Thyroid gland (tissue), 4 donors: Measurements from ENCODE around the gene DICER1. TPM values are rescaled to one million over a fixed set of nuclear protein-coding genes. Genes with fewer than 3 reads are reported as not detected.

Experiments used
- DNase-seq, 2 donors: peaks; one replicate each; pipeline ENCODE4 v3.0.0-alpha.2; 2019
- H3K27ac ChIP-seq, 3 donors: fragments of 200-600 bp; sonication (generic); 1 replicate in 2 of 3; 2 replicates in 1 of 3; pipeline ENCODE4 v1.5.1; 2016 to 2019; ENCODE audit warnings: mild to moderate bottlenecking in 1 of 3, moderate library complexity in 1 of 3
- H3K27me3 ChIP-seq: fragments of 200-600 bp; sonication (generic); one replicate; pipeline ENCODE4 v1.5.1; 2019
- H3K36me3 ChIP-seq, 2 donors: fragments of 200-600 bp; sonication (generic); one replicate each; pipeline ENCODE4 v1.5.1; 2016 to 2019
- H3K4me1 ChIP-seq, 2 donors: fragments of 200-600 bp; sonication (generic); one replicate each; pipeline ENCODE4 v1.5.1; 2017 to 2019
- H3K4me3 ChIP-seq, 3 donors: fragments of 200-600 bp; sonication (generic); replicated peaks in 1 of 3; 1 replicate in 2 of 3; 2 replicates in 1 of 3; pipeline ENCODE4 v1.5.1; 2016; ENCODE audit warnings: mild to moderate bottlenecking in 1 of 3
- H3K9me3 ChIP-seq: fragments of 200-600 bp; sonication (generic); one replicate; pipeline ENCODE4 v1.5.1; 2017
- POLR2A ChIP-seq, 2 donors: fragments of 450-650 bp; IDR thresholded peaks; one replicate each; pipeline ENCODE4 v1.6.1; 2017; ENCODE audit warnings: antibody characterized with exemption in 2 of 2, mild to moderate bottlenecking in 2 of 2, moderate library complexity in 1 of 2
- WGBS, 2 donors: methylation state at CpG; one replicate each; pipeline ENCODE4 v1.1.5; 2017; 5-methylcytosine and 5-hydroxymethylcytosine counted together
- intact Hi-C: fragments of 100-400 bp; cut with DNase I; formaldehyde crosslinking; loops from one replicate; pipeline ENCODE4 v1.15.1; 2023
- total RNA-seq, 4 donors: library from RNA; depleted of rRNA; stranded (reverse); fragments of >200 nt; gene quantifications; one replicate each; pipeline ENCODE4 v1.2.3, GENCODE V29; 2016
- TF ChIP-seq, protein P1 (sequence below), 6 experiments: fragments of 200-600 bp in 3 of 6; fragments of 450-650 bp in 3 of 6; sonication (generic) in 3 of 6; IDR thresholded peaks; one replicate each; pipeline ENCODE4 v1.5.1; 2016 to 2019; ENCODE audit warnings: antibody characterized with exemption in 6 of 6, mild to moderate bottlenecking in 2 of 6, inconsistent platforms in 1 of 6, moderate library complexity in 1 of 6

DICER1 gene
- total RNA-seq, 4 donors from 2014 or later, result 66.5 to 96.8 (median 78.8) TPM

DNA sequence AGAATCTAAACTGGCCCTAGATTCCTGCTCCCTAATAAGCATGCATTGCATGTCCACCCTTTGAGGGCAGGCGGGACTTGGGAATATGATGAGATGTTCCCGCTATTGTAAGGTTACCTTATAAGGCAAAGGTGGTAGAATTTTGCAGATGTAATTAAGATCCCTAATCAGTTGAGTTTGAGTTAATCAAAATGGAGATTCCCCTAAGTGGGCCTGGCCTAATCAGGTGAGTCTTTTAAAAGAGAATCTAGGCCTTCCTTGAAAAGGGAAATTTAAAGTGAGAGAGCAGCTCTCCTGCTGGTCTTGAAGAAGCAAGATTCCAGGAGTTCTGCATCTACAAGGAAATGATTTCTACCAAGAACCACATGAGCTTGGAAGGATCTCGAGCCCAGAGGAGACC lies 83.4 kb downstream of the DICER1 start:
- peaks cover 9% of the 10 kb centered on the region for H3K27me3 ChIP-seq
- DNase-seq, result no peak
- TF ChIP-seq, protein P1, sequence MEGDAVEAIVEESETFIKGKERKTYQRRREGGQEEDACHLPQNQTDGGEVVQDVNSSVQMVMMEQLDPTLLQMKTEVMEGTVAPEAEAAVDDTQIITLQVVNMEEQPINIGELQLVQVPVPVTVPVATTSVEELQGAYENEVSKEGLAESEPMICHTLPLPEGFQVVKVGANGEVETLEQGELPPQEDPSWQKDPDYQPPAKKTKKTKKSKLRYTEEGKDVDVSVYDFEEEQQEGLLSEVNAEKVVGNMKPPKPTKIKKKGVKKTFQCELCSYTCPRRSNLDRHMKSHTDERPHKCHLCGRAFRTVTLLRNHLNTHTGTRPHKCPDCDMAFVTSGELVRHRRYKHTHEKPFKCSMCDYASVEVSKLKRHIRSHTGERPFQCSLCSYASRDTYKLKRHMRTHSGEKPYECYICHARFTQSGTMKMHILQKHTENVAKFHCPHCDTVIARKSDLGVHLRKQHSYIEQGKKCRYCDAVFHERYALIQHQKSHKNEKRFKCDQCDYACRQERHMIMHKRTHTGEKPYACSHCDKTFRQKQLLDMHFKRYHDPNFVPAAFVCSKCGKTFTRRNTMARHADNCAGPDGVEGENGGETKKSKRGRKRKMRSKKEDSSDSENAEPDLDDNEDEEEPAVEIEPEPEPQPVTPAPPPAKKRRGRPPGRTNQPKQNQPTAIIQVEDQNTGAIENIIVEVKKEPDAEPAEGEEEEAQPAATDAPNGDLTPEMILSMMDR (IDR thresholded peaks at IDR 0.05), result no peak
- TF ChIP-seq POLR2A (IDR thresholded peaks at IDR 0.05), result no peak
- H3K36me3 ChIP-seq, result no peaks in the 10 kb centered on the region
- H3K4me1 ChIP-seq, result peaks cover 0 to 3% of the 10 kb centered on the region in 2 donors
- no peak overlapping the region for H3K27ac ChIP-seq
- H3K4me3 ChIP-seq, result no peak overlapping the region
- H3K9me3 ChIP-seq, result no peaks in the 10 kb centered on the region
- WGBS, 2 donors, result 89 to 97% methylated on average over 3 of the region's 3 CpGs
- intact Hi-C loops, result no loop called here

DNA sequence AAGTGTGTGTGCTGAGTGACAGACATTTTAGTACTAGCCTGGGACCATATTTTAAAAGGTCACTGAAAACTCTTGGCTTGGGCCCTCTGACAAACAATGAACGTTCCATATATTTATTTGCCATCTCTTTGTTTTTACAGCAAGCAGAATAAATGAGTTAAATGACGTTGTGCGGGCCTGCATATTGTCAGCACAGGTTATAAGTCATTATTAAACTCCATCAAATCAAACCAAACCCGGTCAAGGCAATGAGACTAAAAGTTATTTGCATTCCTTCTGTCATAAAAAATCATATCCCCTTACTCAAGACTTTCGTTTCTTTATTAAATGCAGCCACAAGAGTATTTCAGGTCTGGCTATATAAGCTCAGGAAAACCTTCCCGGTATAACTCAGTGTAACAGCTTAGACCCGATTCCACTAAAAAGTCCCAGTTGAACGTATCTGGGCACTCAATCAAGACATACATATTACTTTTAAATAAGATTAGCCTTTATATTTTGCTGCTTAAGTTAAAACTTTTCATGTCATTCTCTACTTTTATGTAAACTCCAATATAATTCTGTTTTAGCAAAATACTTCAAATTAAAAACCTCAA lies 84.9 kb downstream of the DICER1 start:
- H3K4me3 ChIP-seq, result no peak overlapping the region
- WGBS, 2 donors, result 82 to 87% methylated on average over 8 of the region's 8 CpGs
- peaks cover 9% of the 10 kb centered on the region for H3K27me3 ChIP-seq
- H3K27ac ChIP-seq, result no peak overlapping the region
- intact Hi-C loops, result no loop called here
- H3K36me3 ChIP-seq, result no peaks in the 10 kb centered on the region
- no peaks in the 10 kb centered on the region for H3K9me3 ChIP-seq
- no peak for DNase-seq
- H3K4me1 ChIP-seq, result peaks cover 0 to 2% of the 10 kb centered on the region in 2 donors
- TF ChIP-seq POLR2A (IDR thresholded peaks at IDR 0.05), result no peak
- TF ChIP-seq, protein P1 (IDR thresholded peaks at IDR 0.05), result no peak

DNA sequence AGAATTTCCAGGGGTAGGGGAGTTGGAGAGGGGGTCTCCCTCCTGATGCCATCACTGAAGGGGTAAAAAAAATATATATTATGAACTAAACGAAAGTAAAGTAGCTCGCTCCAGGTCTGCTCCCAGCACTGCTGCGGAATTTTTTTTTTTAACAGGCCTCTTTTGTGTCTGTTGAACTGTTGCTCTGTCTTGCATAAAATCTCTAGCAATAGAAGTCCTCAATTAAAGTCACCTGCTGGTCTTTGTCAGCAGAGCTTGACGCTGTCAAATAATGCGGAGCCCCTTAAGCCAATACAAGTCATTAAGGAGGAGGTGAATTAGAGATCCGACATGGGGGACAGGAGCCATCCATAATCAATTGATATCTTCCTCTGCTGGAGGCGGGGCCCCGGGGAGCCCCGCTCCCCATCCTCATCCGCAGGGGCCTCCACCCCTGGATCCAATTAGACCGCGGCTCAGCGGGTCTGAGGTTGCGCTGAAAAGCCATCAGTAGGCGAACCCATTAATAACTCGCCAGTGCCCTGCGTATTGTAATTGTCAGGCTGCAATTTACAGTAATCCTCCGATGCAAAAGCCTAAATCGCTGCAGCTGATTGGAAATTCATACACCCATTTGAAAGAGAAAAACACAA lies 85.6 kb downstream of the DICER1 start:
- 69 to 72% methylated on average over 19 of the region's 19 CpGs for WGBS, 2 donors
- Histone ChIP-seq H3K9me3 (no peaks in the 10 kb centered on the region), H3K27ac (no peak overlapping the region), H3K4me1 (no peaks in the 10 kb centered on the region), H3K27me3 (peaks cover 9% of the 10 kb centered on the region), H3K4me3 (no peak overlapping the region), H3K36me3 (no peaks in the 10 kb centered on the region)
- intact Hi-C loops, result no loop called here
- TF ChIP-seq, protein P1 (IDR thresholded peaks at IDR 0.05), result no peak
- TF ChIP-seq POLR2A (IDR thresholded peaks at IDR 0.05), result no peak
- DNase-seq, result no peak

DNA sequence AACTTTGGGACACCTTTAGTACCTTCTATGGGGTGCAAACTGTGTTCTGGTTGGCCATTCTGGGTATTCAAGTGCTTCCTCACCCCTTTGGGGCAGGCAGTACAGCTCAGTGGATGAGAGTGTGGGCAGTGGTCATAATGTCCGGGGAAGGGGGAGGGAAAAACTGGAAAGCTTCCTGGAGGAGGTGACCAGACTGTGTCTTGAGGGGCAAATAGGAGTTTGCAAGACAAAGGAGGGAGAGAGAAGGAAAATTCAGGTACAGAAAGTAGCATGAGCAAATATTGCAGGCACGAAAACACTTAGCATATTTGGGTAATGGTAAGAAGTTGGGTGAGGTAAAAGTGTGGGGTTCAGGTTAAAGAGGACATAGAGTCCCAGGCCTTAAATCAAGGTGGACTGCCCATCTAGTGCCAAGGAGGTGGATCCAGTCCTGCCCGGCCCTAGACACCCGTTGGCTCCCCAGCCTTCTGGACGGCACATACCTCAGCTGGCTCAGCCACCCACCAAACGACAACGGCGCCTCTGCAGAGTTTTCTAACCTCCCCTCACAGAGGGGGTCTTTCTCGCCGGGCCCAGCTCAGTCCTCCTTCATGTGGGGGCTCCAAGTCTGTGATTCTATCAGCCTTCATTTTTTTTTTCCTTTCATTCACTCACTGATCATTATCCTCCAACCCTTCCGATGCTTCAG lies 86.4 kb downstream of the DICER1 start:
- peaks cover 9% of the 10 kb centered on the region for H3K27me3 ChIP-seq
- TF ChIP-seq, protein P1 (IDR thresholded peaks at IDR 0.05), result no peak
- no peak for TF ChIP-seq POLR2A (IDR thresholded peaks at IDR 0.05)
- no peaks in the 10 kb centered on the region for H3K4me1 ChIP-seq
- no peak overlapping the region for H3K27ac ChIP-seq
- intact Hi-C loops, result no loop called here
- DNase-seq, result no peak
- no peaks in the 10 kb centered on the region for H3K9me3 ChIP-seq
- no peaks in the 10 kb centered on the region for H3K36me3 ChIP-seq
- H3K4me3 ChIP-seq, result no peak overlapping the region
- WGBS, 2 donors, result 80 to 83% methylated on average over 11 of the region's 11 CpGs

DNA sequence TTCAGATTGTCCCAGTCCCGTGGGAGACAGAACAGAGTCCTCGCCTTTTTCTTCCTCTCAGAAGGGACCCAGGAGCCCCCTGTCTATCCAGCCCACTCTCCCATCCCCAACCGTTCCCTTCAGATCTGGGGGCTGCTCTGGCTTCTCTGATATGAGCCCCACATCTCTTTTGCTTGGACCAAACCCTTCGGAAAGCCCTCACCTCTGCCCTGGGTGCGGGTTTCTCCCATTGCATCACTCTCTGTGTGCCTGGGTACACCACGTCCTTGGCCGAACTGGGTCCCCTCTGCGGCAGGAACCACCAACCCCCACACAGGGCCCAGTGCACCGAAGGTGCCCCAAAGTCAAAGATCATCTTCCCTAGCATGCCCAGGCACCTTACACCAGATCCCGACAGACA lies 87.8 kb downstream of the DICER1 start:
- DNase-seq, result no peak
- no peaks in the 10 kb centered on the region for H3K9me3 ChIP-seq
- WGBS, 2 donors, result 90 to 95% methylated on average over 10 of the region's 10 CpGs
- no peaks in the 10 kb centered on the region for H3K4me1 ChIP-seq
- intact Hi-C loops, result no loop called here
- H3K27me3 ChIP-seq, result no peaks in the 10 kb centered on the region
- H3K36me3 ChIP-seq, result no peaks in the 10 kb centered on the region
- TF ChIP-seq POLR2A (IDR thresholded peaks at IDR 0.05), result no peak
- TF ChIP-seq, protein P1 (IDR thresholded peaks at IDR 0.05), result no peak
- H3K27ac ChIP-seq, result no peak overlapping the region
- H3K4me3 ChIP-seq, result no peak overlapping the region
